GM10248 (cell line): ENCODE measurements around the gene CTDSP2.
"Not testable (repeated sequence)": the region's sequence is repeated elsewhere in the genome, so short reads cannot be mapped to it uniquely, and the experiment has no call there.

Experiments
- CTCF ChIA-PET: fragments of 300-600 bp; sonication (Branson Sonifier 250); formaldehyde crosslinking; extraction: SDS; loops from one replicate; lab custom pipeline; 2021; ENCODE audit warnings: antibody characterized with exemption; lab: Yijun Ruan, JAX
- POLR2A ChIA-PET: fragments of 350-650 bp; sonication (Branson Sonifier 250); formaldehyde crosslinking; extraction: SDS; loops from one replicate; lab custom pipeline; 2020; ENCODE audit warnings: antibody characterized with exemption; lab: Yijun Ruan, JAX
- DNase-seq: peaks from one replicate; pipeline ENCODE4 v3.0.0; 2012; ENCODE audit errors: extremely low spot score
- CTCF ChIP-seq: IDR thresholded peaks from 2 replicates; pipeline ENCODE4 v1.5.1; 2012; ENCODE audit warnings: mild to moderate bottlenecking, low read depth; ENCODE audit errors: extremely low read depth, missing control alignments, control extremely low read depth

Gene CTDSP2

GRCh38 chr12:57776247-57776587 is 70.3 kb downstream of the CTDSP2 start:
- ChIA-PET POLR2A (no interaction called here), CTCF (interaction anchor here (1.1 to 3.4 kb wide), 2 partner anchors 17 to 20 kb away, joined by 3 to 19 read pairs; no protein-coding TSS in a partner anchor)
- DNase-seq: no peak
- TF ChIP-seq CTCF: no peak

GRCh38 chr12:57775563-57776246 is 70.8 kb downstream of the CTDSP2 start:
- POLR2A ChIA-PET: no interaction called here

GRCh38 chr12:57775044-57775443 is 71.5 kb downstream of the CTDSP2 start:
- no peak for DNase-seq
- no peak for TF ChIP-seq CTCF
- POLR2A ChIA-PET: no interaction called here
- CTCF ChIA-PET: interaction anchor here (0.8 to 4.1 kb wide), 5 partner anchors 8 to 22 kb away, joined by 3 to 39 read pairs (median 3); partner anchors contain the start of gene TSFM

More at GRCh38 chr12:57775563-57776246, 70.8 kb downstream of the CTDSP2 start:
- CTCF ChIA-PET: interaction anchor here (0.8 to 4.1 kb wide), 5 partner anchors 7 to 22 kb away, joined by 3 to 39 read pairs (median 3); partner anchors contain the start of gene TSFM
- no peak for DNase-seq
- TF ChIP-seq CTCF: no peak

DNA sequence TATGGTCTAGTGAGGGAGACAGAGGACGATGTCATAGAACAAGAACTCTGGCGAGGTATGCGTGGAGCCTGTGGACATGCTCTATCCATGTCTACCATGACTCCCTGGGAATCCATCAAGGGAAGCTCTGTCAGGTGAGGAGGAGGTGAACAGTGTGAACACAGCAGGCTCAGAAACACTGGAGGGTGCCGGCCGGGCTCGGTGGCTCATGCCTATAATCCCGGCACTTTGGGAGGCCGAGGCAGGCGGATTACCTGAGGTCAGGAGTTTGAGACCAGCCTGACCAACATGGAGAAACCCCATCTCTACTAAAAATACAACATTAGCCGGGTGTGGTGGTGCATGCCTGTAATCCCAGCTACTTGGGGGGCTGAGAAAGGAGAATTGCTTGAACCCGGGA is 71.9 kb downstream of the CTDSP2 start:
- POLR2A ChIA-PET: not testable (repeated sequence)
- CTCF ChIA-PET: interaction anchor here (0.8 to 4.1 kb wide), 4 partner anchors 8 to 23 kb away, joined by 3 to 39 read pairs (median 11); partner anchors contain the start of gene TSFM

DNA sequence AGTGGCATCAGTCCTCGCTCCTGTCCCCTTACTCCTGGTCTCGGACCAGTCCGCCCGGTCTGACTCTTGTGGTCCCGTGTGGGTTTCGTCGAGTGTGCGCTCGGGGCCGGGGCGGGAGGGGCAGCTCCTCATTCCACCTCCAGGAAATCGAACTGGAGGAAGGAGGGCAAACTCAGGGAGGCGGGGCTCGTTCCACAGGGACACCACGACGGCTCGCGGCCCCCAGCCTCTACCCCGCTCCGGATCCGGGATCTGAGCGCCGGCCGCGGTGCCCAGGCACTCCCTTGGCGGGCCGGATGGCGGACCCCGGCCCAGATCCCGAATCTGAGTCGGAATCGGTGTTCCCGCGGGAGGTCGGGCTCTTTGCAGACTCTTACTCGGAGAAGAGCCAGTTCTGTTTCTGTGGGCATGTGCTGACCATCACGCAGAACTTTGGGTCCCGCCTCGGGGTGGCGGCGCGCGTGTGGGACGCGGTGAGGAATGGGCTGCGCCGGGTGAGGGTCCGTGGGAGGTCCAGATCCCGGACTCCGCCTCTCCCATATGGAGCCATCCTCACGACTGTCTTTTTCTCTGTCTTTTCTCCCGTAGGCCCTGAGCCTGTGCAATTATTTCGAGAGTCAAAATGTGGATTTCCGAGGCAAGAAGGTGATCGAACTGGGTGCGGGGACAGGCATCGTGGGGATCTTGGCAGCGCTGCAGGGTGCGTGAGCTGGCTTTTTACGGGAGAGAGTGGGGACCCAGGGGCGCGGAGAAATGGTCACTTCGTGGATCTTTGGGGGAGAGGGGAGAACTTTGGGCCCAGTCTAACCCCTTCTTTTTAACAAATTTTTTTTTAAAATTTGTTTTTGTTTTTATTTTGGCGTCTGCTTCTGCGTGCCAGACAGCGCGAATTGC is 73.9 kb downstream of the CTDSP2 start, which contains the start of gene EEF1AKMT3:
Gene EEF1AKMT3 (plus strand): TSS at position 186 of the 894 bp plus-strand sequence. CDS start 111 bp downstream, at position 297.
- peak; percentile 57 for DNase-seq
- ChIA-PET POLR2A (interaction anchor here (0.8 to 0.9 kb wide), 2 partner anchors 10 to 28 kb away, joined by 3 to 4 read pairs; partner anchors contain the start of genes TSFM and TSPAN31), CTCF (interaction anchor here (0.8 to 4.1 kb wide), 5 partner anchors 10 to 46 kb away, joined by 3 to 39 read pairs (median 6); partner anchors contain the start of genes AVIL and TSFM)
- TF ChIP-seq CTCF: no peak

More for the DNA sequence above, 71.9 kb downstream of the CTDSP2 start:
- not testable (repeated sequence) for DNase-seq

DNA sequence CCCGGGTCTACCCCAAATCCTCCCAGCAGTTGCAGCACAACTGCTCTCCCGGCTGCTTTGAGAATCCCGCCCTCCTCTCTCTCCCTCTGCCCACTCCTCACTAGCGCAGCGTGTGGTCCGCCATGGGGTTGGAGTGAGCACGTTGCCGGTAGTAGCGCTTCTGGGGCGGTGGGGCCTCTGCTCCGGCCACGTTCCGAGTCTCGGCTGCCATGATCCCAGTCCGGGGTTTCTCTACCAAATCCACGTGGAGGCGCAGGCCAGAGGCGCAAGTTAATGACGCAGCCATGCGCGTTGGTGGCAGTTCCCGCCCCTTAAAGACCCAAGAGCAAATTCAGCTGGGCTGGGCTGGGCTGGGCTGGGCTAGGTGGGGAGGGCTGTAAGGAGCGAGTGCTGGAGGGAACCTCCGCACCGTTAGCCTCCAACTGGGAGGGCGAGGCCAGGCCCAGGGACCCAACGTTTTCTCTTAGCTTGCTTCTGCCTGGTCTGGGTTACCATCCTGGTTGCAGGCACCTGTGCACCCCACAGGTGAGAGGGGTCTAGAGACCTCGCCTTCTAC is 74.6 kb downstream of the CTDSP2 start, which contains the start of gene METTL1:
Gene METTL1 (minus strand): TSS at position 233 of the 556 bp plus-strand sequence. CDS start 22 bp downstream, at position 211.
- no peak for TF ChIP-seq CTCF
- ChIA-PET POLR2A (interaction anchor here (0.8 to 0.9 kb wide), 2 partner anchors 11 to 27 kb away, joined by 3 to 4 read pairs; partner anchors contain the start of genes TSFM and TSPAN31), CTCF (interaction anchor here (0.8 to 4.1 kb wide), 5 partner anchors 11 to 47 kb away, joined by 3 to 39 read pairs (median 6); partner anchors contain the start of genes AVIL and TSFM)

More for the DNA sequence above, 74.6 kb downstream of the CTDSP2 start, which contains the start of gene METTL1:
- DNase-seq: peak; percentile 96
